ENCODE results near the gene NPS. TPM values are rescaled to one million over a fixed set of nuclear protein-coding genes. Genes with fewer than 3 reads are reported as not detected.

NPS gene
- total RNA-seq, 1 donor: not detected

DNA sequence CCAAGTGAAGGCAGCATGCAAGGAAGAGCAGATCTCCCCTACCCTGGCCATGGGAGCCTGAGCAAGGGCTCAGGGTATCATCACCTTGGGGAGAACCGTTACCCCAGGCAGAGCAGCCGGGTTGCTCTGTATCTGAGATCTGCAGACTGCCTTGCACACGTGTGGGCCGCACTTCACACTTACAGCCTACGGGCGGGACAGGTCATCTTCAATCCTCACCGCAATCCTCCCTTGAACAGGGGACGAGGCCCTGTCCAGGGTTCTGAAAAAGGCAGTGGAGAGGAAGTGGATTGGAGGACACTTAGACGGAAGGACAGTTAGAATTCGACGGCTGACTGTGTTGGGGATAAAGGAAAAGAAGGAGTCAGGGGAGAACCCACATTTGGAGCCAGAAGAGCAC is 51.4 kb downstream of the NPS start:
- H3K27ac ChIP-seq (ENCODE audit: low read depth, low read length): no peak overlapping the region
- H3K36me3 ChIP-seq (ENCODE audit: insufficient read depth, low read length): no peaks in the 10 kb centered on the region
- H3K79me2 ChIP-seq (ENCODE audit: insufficient read depth, low read length): no peaks in the 10 kb centered on the region
- no peak for DNase-seq (ENCODE audit: insufficient read length, low spot score, missing footprints)
- H2AFZ ChIP-seq (ENCODE audit: low read length): no peak overlapping the region
- no peaks in the 10 kb centered on the region for H3K4me1 ChIP-seq (ENCODE audit: insufficient read depth, low read length)
- no peaks in the 10 kb centered on the region for H4K20me1 ChIP-seq (ENCODE audit: insufficient read depth, low read length)
- H3K4me3 ChIP-seq (ENCODE audit: insufficient read depth, low read length): no peak overlapping the region
- no peak for TF ChIP-seq CTCF (IDR thresholded peaks at IDR 0.05; ENCODE audit: extremely low read depth, low read depth, low read length)
- no peaks in the 10 kb centered on the region for H3K27me3 ChIP-seq (ENCODE audit: insufficient read depth, low read length)
- H3K9me3 ChIP-seq (ENCODE audit: low read depth, low read length): no peaks in the 10 kb centered on the region
- no peak overlapping the region for H3K4me2 ChIP-seq (ENCODE audit: insufficient read depth, low read length)

Other genes with a start within 250 kb of the NPS start
- not detected in 2 replicates for gene FOXI2, start 187.9 kb downstream of the NPS start, total RNA-seq